ENCODE results near the gene PKP4. TPM values are rescaled to one million over a fixed set of nuclear protein-coding genes. Genes with fewer than 3 reads are reported as not detected.

The PKP4 gene
- total and polyA plus RNA-seq, 9 of the 15 experiments (the other 6 are each of a cell fraction or from before 2014, with no cell fraction given): 24.6 to 99.1 (median 74.0) TPM

- TF ChIP-seq ZNF707 (CRISPR knock-in tag; conservative IDR thresholded peaks at IDR 0.05) (no peak), FOXM1 (IDR thresholded peaks at IDR 0.05; ENCODE audit: low read depth) (no peak), FOXM1 (CRISPR knock-in tag; IDR thresholded peaks at IDR 0.05; ENCODE audit: low read depth) (peak; percentile 77; the same call in 1 of the 2 replicates), SRSF1 (IDR thresholded peaks at IDR 0.05; ENCODE audit: low read depth, low read length) (no peak), GTF2A2 (tag; IDR thresholded peaks at IDR 0.05) (no peak), SRSF7 (optimal IDR thresholded peaks at IDR 0.05; ENCODE audit: low read depth, low read length) (no peak), RUNX1 (IDR thresholded peaks at IDR 0.05; ENCODE audit: low read depth) (no peak), KHSRP (IDR thresholded peaks at IDR 0.05) (no peak), PYGO2 (tag; IDR thresholded peaks at IDR 0.05) (no peak), ETV6 (IDR thresholded peaks at IDR 0.05; ENCODE audit: borderline replicate concordance in 1 of 2, low read depth in 2 of 2, low read length in 1 of 2) (no peak), ETV6 (CRISPR knock-in tag; IDR thresholded peaks at IDR 0.05; ENCODE audit: borderline replicate concordance) (0 out of 2 replicates have a peak, but pooled peaks have one; percentile 62), MXI1 (IDR thresholded peaks at IDR 0.05; ENCODE audit: low read depth, low read length) (no peak), TFAP4 (CRISPR knock-in tag; IDR thresholded peaks at IDR 0.05; ENCODE audit: borderline replicate concordance) (peak; percentile 66; the same call in 1 of the 2 replicates), MAZ (CRISPR knock-in tag; conservative IDR thresholded peaks at IDR 0.05 in 1 of 2, IDR thresholded peaks at IDR 0.05 in 1 of 2) (0 out of 4 replicates have a peak, but pooled peaks of 1 of the 2 experiments have one; percentile 30), PTRF (tag; IDR thresholded peaks at IDR 0.05) (no peak), CREB1 (IDR thresholded peaks at IDR 0.05) (peak; percentile 32; the same call in 1 of the 2 replicates), CREB1 (CRISPR knock-in tag; IDR thresholded peaks at IDR 0.05) (peak; percentile 48; the same call in 1 of the 2 replicates)
- TF ChIP-seq, protein P1, sequence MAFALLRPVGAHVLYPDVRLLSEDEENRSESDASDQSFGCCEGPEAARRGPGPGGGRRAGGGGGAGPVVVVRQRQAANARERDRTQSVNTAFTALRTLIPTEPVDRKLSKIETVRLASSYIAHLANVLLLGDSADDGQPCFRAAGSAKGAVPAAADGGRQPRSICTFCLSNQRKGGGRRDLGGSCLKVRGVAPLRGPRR (CRISPR knock-in tag; IDR thresholded peaks at IDR 0.05): no peak
- TF ChIP-seq, protein P2, sequence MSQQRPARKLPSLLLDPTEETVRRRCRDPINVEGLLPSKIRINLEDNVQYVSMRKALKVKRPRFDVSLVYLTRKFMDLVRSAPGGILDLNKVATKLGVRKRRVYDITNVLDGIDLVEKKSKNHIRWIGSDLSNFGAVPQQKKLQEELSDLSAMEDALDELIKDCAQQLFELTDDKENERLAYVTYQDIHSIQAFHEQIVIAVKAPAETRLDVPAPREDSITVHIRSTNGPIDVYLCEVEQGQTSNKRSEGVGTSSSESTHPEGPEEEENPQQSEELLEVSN (IDR thresholded peaks at IDR 0.05; ENCODE audit: borderline replicate concordance in 1 of 2, extremely low read depth in 1 of 2, insufficient read depth in 1 of 2, insufficient read length in 1 of 2, low read depth in 1 of 2, low read length in 1 of 2, poor library complexity in 1 of 2, severe bottlenecking in 1 of 2): peak; percentile 30 to 74
- TF ChIP-seq, protein P3, sequence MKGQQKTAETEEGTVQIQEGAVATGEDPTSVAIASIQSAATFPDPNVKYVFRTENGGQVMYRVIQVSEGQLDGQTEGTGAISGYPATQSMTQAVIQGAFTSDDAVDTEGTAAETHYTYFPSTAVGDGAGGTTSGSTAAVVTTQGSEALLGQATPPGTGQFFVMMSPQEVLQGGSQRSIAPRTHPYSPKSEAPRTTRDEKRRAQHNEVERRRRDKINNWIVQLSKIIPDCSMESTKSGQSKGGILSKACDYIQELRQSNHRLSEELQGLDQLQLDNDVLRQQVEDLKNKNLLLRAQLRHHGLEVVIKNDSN (CRISPR knock-in tag; IDR thresholded peaks at IDR 0.05): no peak
- TF ChIP-seq, protein P4, sequence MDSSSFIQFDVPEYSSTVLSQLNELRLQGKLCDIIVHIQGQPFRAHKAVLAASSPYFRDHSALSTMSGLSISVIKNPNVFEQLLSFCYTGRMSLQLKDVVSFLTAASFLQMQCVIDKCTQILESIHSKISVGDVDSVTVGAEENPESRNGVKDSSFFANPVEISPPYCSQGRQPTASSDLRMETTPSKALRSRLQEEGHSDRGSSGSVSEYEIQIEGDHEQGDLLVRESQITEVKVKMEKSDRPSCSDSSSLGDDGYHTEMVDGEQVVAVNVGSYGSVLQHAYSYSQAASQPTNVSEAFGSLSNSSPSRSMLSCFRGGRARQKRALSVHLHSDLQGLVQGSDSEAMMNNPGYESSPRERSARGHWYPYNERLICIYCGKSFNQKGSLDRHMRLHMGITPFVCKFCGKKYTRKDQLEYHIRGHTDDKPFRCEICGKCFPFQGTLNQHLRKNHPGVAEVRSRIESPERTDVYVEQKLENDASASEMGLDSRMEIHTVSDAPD (CRISPR knock-in tag; IDR thresholded peaks at IDR 0.05): no peak
Measured at GRCh38 chr2:158457826-158458616, 1.3 kb downstream of the PKP4 start (continued).
